Stomach (tissue), 4 donors: Measurements from ENCODE around the gene CDKN2B-AS1.

ENCODE experiments used
- CTCF ChIP-seq, 7 experiments: fragments of 450-650 bp in 4 of 7; fragments of 200-600 bp in 3 of 7; sonication (generic) in 3 of 7; IDR thresholded peaks; one replicate each; pipeline ENCODE4 v1.5.1; 2016 to 2019; ENCODE audit warnings: antibody characterized with exemption in 7 of 7, control low read depth in 2 of 7, mild to moderate bottlenecking in 1 of 7
- EP300 ChIP-seq: sonication (generic); formaldehyde crosslinking; IDR thresholded peaks from one replicate; pipeline ENCODE4 v1.6.1; 2017; ENCODE audit warnings: antibody characterized with exemption
- POLR2A ChIP-seq, 4 donors: fragments of 450-650 bp; IDR thresholded peaks; one replicate each; pipeline ENCODE4 v1.6.1; 2016; ENCODE audit warnings: antibody characterized with exemption in 4 of 4, control low read depth in 2 of 4, mild to moderate bottlenecking in 1 of 4, moderate library complexity in 1 of 4
- POLR2AphosphoS5 ChIP-seq, 3 donors: sonication (generic); formaldehyde crosslinking; IDR thresholded peaks; one replicate each; pipeline ENCODE4 v1.6.1; 2016; ENCODE audit warnings: antibody characterized with exemption in 3 of 3

- no peak for TF ChIP-seq CTCF (IDR thresholded peaks at IDR 0.05)
- no peak for TF ChIP-seq POLR2A (IDR thresholded peaks at IDR 0.05)
- TF ChIP-seq POLR2AphosphoS5 (IDR thresholded peaks at IDR 0.05), result no peak
- no peak for TF ChIP-seq EP300
Measured at GRCh38 chr9:22009506-22009867, 14.9 kb downstream of the CDKN2B-AS1 start.
